MM.1S (cell line): Measurements from ENCODE around the gene DNAL1.

Experiments
- DNase-seq: peaks from one replicate; pipeline ENCODE4 v3.0.0-alpha.2; 2015
- H2AFZ ChIP-seq: fragments of 300-600 bp; sonication (generic); 2 replicates; pipeline ENCODE4 v1.6.0; 2016; ENCODE audit warnings: antibody characterized with exemption, low read length
- H3F3A ChIP-seq: fragments of 300-600 bp; sonication (generic); 2 replicates; pipeline ENCODE4 v1.6.1; 2016; ENCODE audit warnings: mild to moderate bottlenecking, antibody characterized with exemption, low read length, moderate library complexity, mixed read lengths; ENCODE audit not compliant: insufficient read depth
- H3K27ac ChIP-seq: fragments of 300-600 bp; sonication (generic); 2 replicates; pipeline ENCODE4 v1.5.1; 2016; ENCODE audit warnings: mild to moderate bottlenecking, low read length
- H3K27me3 ChIP-seq: fragments of 300-600 bp; sonication (generic); replicated peaks from 2 replicates; pipeline ENCODE4 v1.6.0; 2016; ENCODE audit warnings: low read length; ENCODE audit not compliant: insufficient read depth
- H3K36me3 ChIP-seq: fragments of 300-600 bp; sonication (generic); replicated peaks from 2 replicates; pipeline ENCODE4 v1.6.1; 2016; ENCODE audit warnings: mild to moderate bottlenecking, low read length, mixed read lengths; ENCODE audit not compliant: insufficient read depth
- H3K4me1 ChIP-seq: fragments of 300-600 bp; sonication (generic); 2 replicates; pipeline ENCODE4 v1.6.1; 2016; ENCODE audit warnings: low read length, mixed read lengths
- H3K4me2 ChIP-seq: fragments of 300-600 bp; sonication (generic); 2 replicates; pipeline ENCODE4 v1.6.0; 2016; ENCODE audit warnings: low read depth, low read length
- H3K4me3 ChIP-seq: fragments of 300-600 bp; sonication (generic); 2 replicates; pipeline ENCODE4 v1.5.1; 2016; ENCODE audit warnings: low read length, mixed read lengths
- H3K79me2 ChIP-seq: fragments of 300-600 bp; sonication (generic); 2 replicates; pipeline ENCODE4 v1.6.1; 2016; ENCODE audit warnings: mixed run types, low read length, mixed read lengths
- H3K9ac ChIP-seq: fragments of 300-600 bp; sonication (generic); 2 replicates; pipeline ENCODE4 v1.6.1; 2016; ENCODE audit warnings: low read length, mixed read lengths
- H3K9me2 ChIP-seq: fragments of 300-600 bp; sonication (generic); replicated peaks from 2 replicates; pipeline ENCODE4 v1.6.1; 2016; ENCODE audit warnings: mild to moderate bottlenecking, low read length, mixed read lengths; ENCODE audit not compliant: insufficient read depth
- H3K9me3 ChIP-seq: fragments of 300-600 bp; sonication (generic); replicated peaks from 2 replicates; pipeline ENCODE4 v1.6.1; 2016; ENCODE audit warnings: mild to moderate bottlenecking, low read length, mixed read lengths; ENCODE audit not compliant: insufficient read depth
- H4K20me1 ChIP-seq: fragments of 300-600 bp; sonication (generic); 2 replicates; pipeline ENCODE4 v1.6.1; 2016; ENCODE audit warnings: mild to moderate bottlenecking, low read length, moderate library complexity, mixed read lengths; ENCODE audit not compliant: insufficient read depth
- CTCF ChIP-seq: fragments of 300-600 bp; sonication (generic); IDR thresholded peaks from 2 replicates; pipeline ENCODE4 v1.5.1; 2016; ENCODE audit warnings: antibody characterized with exemption, low read length, mixed read lengths
- EZH2 ChIP-seq: fragments of 300-600 bp; sonication (generic); optimal IDR thresholded peaks from 2 replicates; pipeline ENCODE3; 2017; ENCODE audit warnings: low read depth, mild to moderate bottlenecking, antibody characterized with exemption, low read length, mixed read lengths
- EZH2phosphoT487 ChIP-seq: fragments of 300-600 bp; sonication (generic); IDR thresholded peaks from 2 replicates; pipeline ENCODE4 v1.6.1; 2018; ENCODE audit warnings: antibody characterized with exemption, low read length

DNAL1 gene

DNA sequence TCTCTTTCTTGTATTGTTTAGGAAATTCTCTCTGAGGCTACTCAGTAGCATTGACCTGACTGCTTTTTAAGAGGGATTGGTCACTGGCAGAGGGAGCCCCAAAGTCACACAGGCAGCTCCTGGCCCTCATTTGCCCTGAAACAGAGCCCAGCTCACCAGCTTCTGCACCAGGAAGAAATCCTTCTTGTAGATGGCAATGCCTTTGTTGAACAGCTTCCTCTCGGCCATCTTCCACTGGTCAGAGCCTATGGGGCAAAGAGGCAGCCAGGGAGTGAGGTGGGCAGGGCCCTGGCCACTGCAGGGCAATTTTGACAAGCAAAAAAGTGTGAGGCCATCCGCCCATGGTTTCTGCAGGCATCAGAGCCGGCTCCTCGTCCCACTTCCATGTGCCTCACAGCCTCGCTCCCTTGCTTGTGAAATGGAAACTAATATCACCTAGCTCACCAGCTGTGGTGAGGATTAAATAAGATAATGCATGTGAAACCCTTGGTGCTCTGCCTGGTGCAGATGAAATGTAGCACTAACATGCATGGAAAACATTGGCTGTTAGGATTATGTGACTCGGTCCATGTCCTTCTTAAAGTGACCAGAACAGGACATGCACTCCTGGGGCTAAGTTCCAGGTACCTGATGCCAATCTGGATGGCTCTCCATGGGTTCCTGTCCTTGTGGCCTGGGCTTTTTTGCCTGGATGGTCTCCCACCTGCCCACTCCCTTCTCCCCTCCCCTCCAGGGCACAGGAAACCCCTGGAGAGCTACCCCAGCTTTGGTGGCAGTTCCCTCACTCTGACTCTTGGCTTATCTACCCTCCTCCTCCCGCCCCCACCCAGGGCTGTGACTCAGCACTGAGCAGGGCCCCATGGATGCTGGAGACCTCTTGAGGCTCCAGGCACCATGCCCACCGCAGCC is 80.6 kb downstream of the DNAL1 start:
- H3K27ac ChIP-seq, result no peak overlapping the region
- no peak for TF ChIP-seq EZH2phosphoT487
- TF ChIP-seq CTCF, result no peak
- no peak for TF ChIP-seq EZH2
- no peaks in the 10 kb centered on the region for H3K27me3 ChIP-seq
- H3K36me3 ChIP-seq, result no peaks in the 10 kb centered on the region
- H3K9me3 ChIP-seq, result no peaks in the 10 kb centered on the region
- H3K9ac ChIP-seq, result no peak overlapping the region
- H3K4me3 ChIP-seq, result no peak overlapping the region
- H3K9me2 ChIP-seq, result no peaks in the 10 kb centered on the region
- no peaks in the 10 kb centered on the region for H3F3A ChIP-seq
- 0 out of 2 replicates have a peak, but pooled peaks cover 6% of the 10 kb centered on the region for H3K79me2 ChIP-seq
- no peak for DNase-seq
- no peaks in the 10 kb centered on the region for H3K4me1 ChIP-seq
- no peak overlapping the region for H2AFZ ChIP-seq
- H4K20me1 ChIP-seq, result no peaks in the 10 kb centered on the region
- H3K4me2 ChIP-seq, result no peak overlapping the region

GRCh38 chr14:73726025-73726961 is 81.5 kb downstream of the DNAL1 start:
- no peak overlapping the region for H3K27ac ChIP-seq
- no peaks in the 10 kb centered on the region; the same call in 1 of the 2 replicates for H3F3A ChIP-seq
- H2AFZ ChIP-seq, result no peak overlapping the region
- no peak for TF ChIP-seq CTCF
- no peak for TF ChIP-seq EZH2phosphoT487
- no peak for TF ChIP-seq EZH2
- H3K27me3 ChIP-seq, result no peaks in the 10 kb centered on the region
- 0 out of 2 replicates have a peak, but pooled peaks cover 6% of the 10 kb centered on the region for H3K79me2 ChIP-seq
- H3K9me3 ChIP-seq, result no peaks in the 10 kb centered on the region
- no peak overlapping the region for H3K4me3 ChIP-seq
- no peaks in the 10 kb centered on the region for H4K20me1 ChIP-seq
- H3K36me3 ChIP-seq, result no peaks in the 10 kb centered on the region
- H3K9me2 ChIP-seq, result no peaks in the 10 kb centered on the region
- no peaks in the 10 kb centered on the region for H3K4me1 ChIP-seq
- DNase-seq, result no peak
- H3K4me2 ChIP-seq, result no peak overlapping the region
- no peak overlapping the region for H3K9ac ChIP-seq

GRCh38 chr14:73727166-73727565 is 82.4 kb downstream of the DNAL1 start:
- Histone ChIP-seq H3K27me3 (no peaks in the 10 kb centered on the region), H4K20me1 (no peaks in the 10 kb centered on the region), H3K9ac (no peak overlapping the region), H3K27ac (no peak overlapping the region), H3K4me3 (no peak overlapping the region), H3K79me2 (peaks cover 6% of the 10 kb centered on the region; the same call in 1 of the 2 replicates), H3F3A (no peaks in the 10 kb centered on the region; the same call in 1 of the 2 replicates), H3K9me2 (no peaks in the 10 kb centered on the region), H3K36me3 (no peaks in the 10 kb centered on the region), H2AFZ (no peak overlapping the region), H3K4me2 (no peak overlapping the region), H3K4me1 (no peaks in the 10 kb centered on the region), H3K9me3 (no peaks in the 10 kb centered on the region)
- no peak for DNase-seq
- TF ChIP-seq EZH2phosphoT487 (no peak), EZH2 (no peak), CTCF (no peak)
